Ascending aorta (tissue), 2 donors: ENCODE results near the gene TTLL9. TPM values are rescaled to one million over a fixed set of nuclear protein-coding genes. Genes with fewer than 3 reads are reported as not detected.

ENCODE experiments used
- DNase-seq, 2 donors: peaks; one replicate each; pipeline ENCODE4 v3.0.0-alpha.2; 2019; ENCODE audit warnings: low spot score in 2 of 2
- H3K27ac ChIP-seq, 2 donors: fragments of 200-600 bp; sonication (generic); one replicate each; pipeline ENCODE4 v1.5.1; 2016 to 2017; ENCODE audit warnings: mild to moderate bottlenecking in 1 of 2
- H3K27me3 ChIP-seq: fragments of 200-600 bp; sonication (generic); one replicate; pipeline ENCODE4 v1.5.1; 2017
- H3K36me3 ChIP-seq, 2 donors: fragments of 200-600 bp; sonication (generic); one replicate each; pipeline ENCODE4 v1.5.1; 2016
- H3K4me1 ChIP-seq, 2 donors: fragments of 200-600 bp; sonication (generic); one replicate each; pipeline ENCODE4 v1.5.1; 2016 to 2017; ENCODE audit warnings: mild to moderate bottlenecking in 1 of 2
- H3K4me3 ChIP-seq, 2 donors: fragments of 200-600 bp; sonication (generic); one replicate each; pipeline ENCODE4 v1.5.1; 2016 to 2017; ENCODE audit warnings: mild to moderate bottlenecking in 1 of 2
- H3K9me3 ChIP-seq, 2 donors: fragments of 200-600 bp; sonication (generic); one replicate each; pipeline ENCODE4 v1.5.1; 2016
- CTCF ChIP-seq, 3 experiments: fragments of 200-600 bp in 2 of 3; fragments of 450-650 bp in 1 of 3; sonication (generic) in 2 of 3; IDR thresholded peaks; one replicate each; pipeline ENCODE4 v1.5.1; 2016 to 2019; ENCODE audit warnings: antibody characterized with exemption in 3 of 3, mild to moderate bottlenecking in 1 of 3, moderate library complexity in 1 of 3
- intact Hi-C: fragments of 100-400 bp; cut with DNase I; formaldehyde crosslinking; loops from one replicate; pipeline ENCODE4 v1.15.1; 2023
- total RNA-seq: library from RNA; depleted of rRNA; stranded (reverse); fragments of >200 nt; gene quantifications from one replicate; pipeline ENCODE4 v1.1.0, GENCODE V29; 2016

Gene TTLL9
- total RNA-seq, 1 donor from 2014 or later = not detected

GRCh38 chr20:31909253-31910070, 39.0 kb downstream of the TTLL9 start:
- Histone ChIP-seq H3K4me3 (no peak overlapping the region), H3K36me3 (no peaks in the 10 kb centered on the region), H3K9me3 (no peaks in the 10 kb centered on the region), H3K27me3 (no peaks in the 10 kb centered on the region), H3K4me1 (no peaks in the 10 kb centered on the region), H3K27ac (no peak overlapping the region)
- intact Hi-C loops = no loop called here
- no peak for TF ChIP-seq CTCF (IDR thresholded peaks at IDR 0.05)
- DNase-seq = no peak

- no peak for DNase-seq
- Histone ChIP-seq H3K4me3 (no peak overlapping the region), H3K4me1 (no peaks in the 10 kb centered on the region), H3K9me3 (no peaks in the 10 kb centered on the region), H3K27ac (no peak overlapping the region), H3K36me3 (no peaks in the 10 kb centered on the region), H3K27me3 (no peaks in the 10 kb centered on the region)
- intact Hi-C loops = no loop called here
- no peak for TF ChIP-seq CTCF (IDR thresholded peaks at IDR 0.05)
These were observed 39.8 kb downstream of the TTLL9 start for GRCh38 chr20:31910071-31910803.

- no peak overlapping the region for H3K27ac ChIP-seq
- no peak for TF ChIP-seq CTCF (IDR thresholded peaks at IDR 0.05)
- no peak for DNase-seq
These were observed 43.2 kb downstream of the TTLL9 start for GRCh38 chr20:31913431-31914157.

GRCh38 chr20:31914170-31914569, 43.7 kb downstream of the TTLL9 start:
- no peak overlapping the region for H3K27ac ChIP-seq
- no peaks in the 10 kb centered on the region for H3K27me3 ChIP-seq
- intact Hi-C loops = no loop called here
- no peaks in the 10 kb centered on the region for H3K36me3 ChIP-seq
- H3K4me1 ChIP-seq = no peaks in the 10 kb centered on the region
- no peak for DNase-seq
- no peak for TF ChIP-seq CTCF (IDR thresholded peaks at IDR 0.05)
- H3K9me3 ChIP-seq = no peaks in the 10 kb centered on the region
- no peak overlapping the region for H3K4me3 ChIP-seq

More at GRCh38 chr20:31913431-31914157, 43.2 kb downstream of the TTLL9 start:
- intact Hi-C loops = no loop called here
- Histone ChIP-seq H3K4me3 (no peak overlapping the region), H3K27me3 (no peaks in the 10 kb centered on the region), H3K9me3 (no peaks in the 10 kb centered on the region), H3K4me1 (no peaks in the 10 kb centered on the region), H3K36me3 (no peaks in the 10 kb centered on the region)

- Histone ChIP-seq H3K9me3 (no peaks in the 10 kb centered on the region), H3K4me3 (no peak overlapping the region), H3K4me1 (no peaks in the 10 kb centered on the region), H3K36me3 (no peaks in the 10 kb centered on the region), H3K27me3 (no peaks in the 10 kb centered on the region), H3K27ac (no peak overlapping the region)
- no peak for DNase-seq
- intact Hi-C loops = loop anchor here (5.0 kb wide), 1 partner anchor 53 kb away; no protein-coding TSS in a partner anchor
- no peak for TF ChIP-seq CTCF (IDR thresholded peaks at IDR 0.05)
These were observed 45.3 kb downstream of the TTLL9 start for GRCh38 chr20:31915491-31916280.
